ENCODE results near the gene CCNF.
"Not testable (repeated sequence)": the region's sequence is repeated elsewhere in the genome, so short reads cannot be mapped to it uniquely, and the experiment has no call there.

Gene CCNF, protein sequence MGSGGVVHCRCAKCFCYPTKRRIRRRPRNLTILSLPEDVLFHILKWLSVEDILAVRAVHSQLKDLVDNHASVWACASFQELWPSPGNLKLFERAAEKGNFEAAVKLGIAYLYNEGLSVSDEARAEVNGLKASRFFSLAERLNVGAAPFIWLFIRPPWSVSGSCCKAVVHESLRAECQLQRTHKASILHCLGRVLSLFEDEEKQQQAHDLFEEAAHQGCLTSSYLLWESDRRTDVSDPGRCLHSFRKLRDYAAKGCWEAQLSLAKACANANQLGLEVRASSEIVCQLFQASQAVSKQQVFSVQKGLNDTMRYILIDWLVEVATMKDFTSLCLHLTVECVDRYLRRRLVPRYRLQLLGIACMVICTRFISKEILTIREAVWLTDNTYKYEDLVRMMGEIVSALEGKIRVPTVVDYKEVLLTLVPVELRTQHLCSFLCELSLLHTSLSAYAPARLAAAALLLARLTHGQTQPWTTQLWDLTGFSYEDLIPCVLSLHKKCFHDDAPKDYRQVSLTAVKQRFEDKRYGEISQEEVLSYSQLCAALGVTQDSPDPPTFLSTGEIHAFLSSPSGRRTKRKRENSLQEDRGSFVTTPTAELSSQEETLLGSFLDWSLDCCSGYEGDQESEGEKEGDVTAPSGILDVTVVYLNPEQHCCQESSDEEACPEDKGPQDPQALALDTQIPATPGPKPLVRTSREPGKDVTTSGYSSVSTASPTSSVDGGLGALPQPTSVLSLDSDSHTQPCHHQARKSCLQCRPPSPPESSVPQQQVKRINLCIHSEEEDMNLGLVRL

DNA sequence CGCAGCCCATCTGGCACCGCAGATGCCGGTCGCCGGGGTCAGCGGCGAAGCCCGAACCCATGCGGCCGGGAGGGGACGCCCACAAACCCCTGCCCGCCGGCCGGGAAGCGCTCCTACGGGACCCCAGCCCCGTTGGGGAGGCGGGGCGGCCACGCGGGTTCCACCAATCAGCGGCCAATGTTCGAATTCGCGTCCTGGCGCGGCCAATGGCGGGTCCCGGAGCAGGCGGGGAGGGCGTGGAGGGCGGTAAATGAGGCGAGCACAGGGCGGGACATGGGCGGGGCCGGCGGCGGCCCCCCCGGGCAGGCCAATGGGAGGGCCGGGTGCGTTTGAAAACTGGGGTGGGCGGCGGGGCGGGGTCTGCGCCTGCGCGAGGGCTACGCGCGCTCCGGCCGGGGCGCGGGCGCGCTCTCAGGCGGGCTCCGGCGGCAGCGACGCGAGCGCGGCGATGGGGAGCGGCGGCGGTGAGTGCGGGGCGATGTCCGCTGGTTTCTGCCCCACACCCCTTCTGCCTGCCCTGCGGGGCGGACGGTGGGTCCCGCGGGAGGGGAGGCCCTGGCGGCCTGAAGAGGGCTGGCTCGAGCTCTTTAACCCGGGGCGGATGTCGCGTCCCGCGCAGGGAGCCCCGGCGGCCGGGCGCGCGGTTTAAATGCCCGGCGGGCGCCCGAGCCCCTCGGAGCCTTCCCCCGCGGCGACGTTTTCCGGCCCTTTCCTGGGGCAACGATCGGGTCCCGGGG lies at the start of gene CCNF:
Gene CCNF (plus strand): TSS at position 414 of the 737 bp plus-strand sequence. CDS start 35 bp downstream, at position 449.
- peak; percentile 96 for DNase-seq (ENCODE audit: low read depth)

DNA sequence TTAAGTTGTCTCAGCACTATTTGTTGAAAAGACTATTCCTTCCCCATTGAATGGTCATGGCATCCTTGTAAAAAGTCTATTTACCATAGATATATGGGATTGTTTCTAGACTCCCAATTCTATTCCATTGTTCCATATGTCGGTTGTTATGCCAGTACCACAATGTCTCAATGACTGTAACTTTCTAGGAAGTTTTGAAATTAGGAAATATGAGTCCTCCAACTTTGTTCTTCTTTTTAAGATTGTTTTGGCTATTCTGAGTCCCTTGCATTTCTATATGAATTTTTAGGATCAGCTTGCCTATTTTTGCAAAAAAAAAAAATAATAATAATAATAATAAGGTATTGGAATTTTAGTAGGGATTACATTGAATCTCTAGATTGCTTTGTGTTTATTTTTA lies 45.7 kb upstream of the CCNF start:
- DNase-seq (ENCODE audit: low read depth), result no peak

DNA sequence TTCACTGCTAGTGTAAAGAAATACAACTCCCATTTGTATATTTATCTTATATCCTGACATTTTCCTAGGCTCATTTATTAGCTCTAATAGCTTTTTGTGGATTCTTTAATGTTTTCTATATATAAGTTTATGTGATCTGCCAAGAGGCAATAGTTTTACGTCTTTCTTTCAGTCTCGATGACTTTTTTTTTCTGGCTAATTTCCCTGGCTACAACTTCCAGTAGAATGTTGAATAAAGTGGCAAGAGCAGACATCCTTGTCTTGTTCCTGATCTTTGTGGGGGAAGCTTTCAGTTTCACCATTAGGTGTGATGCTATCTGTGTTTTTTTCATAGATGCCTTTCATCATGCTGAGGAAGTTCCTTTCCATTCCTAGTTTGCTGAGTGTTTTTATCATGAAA lies 44.8 kb upstream of the CCNF start:
- no peak for DNase-seq (ENCODE audit: low read depth)

DNA sequence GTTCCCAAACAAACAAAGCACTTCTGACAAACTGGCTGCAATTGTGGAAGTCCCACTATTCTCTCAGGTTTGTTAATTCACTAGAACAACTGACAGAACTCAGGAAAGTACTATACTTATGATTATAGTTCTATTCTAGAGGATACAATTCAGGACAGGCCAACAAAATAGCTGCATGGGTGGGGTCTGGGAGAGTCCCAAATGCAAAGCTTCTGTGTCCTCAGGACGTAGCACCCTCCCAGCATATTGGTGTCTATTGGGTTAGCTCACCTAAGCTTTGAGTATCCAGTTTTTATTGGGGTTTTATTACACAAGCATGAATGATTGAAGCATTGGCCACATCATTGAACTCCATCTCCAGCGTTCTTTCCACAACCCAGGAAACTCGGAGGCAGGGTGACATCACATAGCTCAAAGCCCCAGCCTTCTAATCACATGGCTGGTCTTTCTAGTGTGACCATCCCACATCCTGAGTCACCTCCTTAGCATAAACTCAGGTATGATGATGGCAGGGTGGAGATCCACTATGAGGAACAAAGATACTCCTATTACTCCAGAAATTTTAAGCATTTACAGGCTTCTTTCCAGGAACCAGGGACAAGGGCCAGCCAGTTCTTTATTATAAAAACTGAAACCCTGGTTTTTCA lies 43.9 kb upstream of the CCNF start:
- no peak for DNase-seq (ENCODE audit: low read depth)

DNA sequence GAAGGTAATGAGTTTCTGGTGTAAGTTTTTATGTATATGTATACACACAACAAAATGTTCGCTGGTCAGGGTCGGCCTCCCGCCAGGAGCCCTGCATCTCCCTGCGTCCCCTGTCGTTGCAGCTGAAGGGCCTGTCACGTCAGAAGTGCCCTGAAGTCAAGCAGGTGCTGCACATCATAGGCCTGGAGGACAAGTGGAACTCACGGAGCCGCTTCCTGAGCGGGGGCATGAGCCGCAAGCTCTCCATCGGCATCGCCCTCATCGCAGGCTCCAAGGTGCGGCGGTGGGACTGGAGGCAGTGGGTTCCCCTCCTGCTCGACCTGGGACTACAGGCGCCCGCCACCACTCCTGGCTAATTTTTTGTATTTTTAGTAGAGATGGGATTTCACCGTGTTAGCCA lies 43.3 kb upstream of the CCNF start:
- not testable (repeated sequence) for DNase-seq (ENCODE audit: low read depth)

DNA sequence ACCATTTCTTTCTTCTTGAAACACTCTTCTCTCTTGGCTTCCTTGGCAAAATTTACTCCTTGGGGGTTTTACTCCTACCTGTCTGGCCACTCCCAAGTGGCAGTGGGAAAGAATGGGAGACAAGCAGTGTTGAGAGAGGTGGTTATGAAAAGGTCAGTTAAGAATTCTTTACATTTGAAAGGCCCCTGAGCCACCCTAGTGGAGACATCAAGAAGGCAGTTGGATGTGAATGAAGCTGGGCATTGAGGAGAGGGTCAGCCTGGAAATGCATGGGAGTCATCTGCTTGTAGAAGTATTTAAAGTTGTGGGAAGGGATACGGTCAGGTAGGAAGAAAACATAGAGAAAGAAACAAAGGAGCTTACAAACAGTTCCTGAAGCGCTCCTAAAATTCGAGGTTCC lies 42.3 kb upstream of the CCNF start:
- no peak for DNase-seq (ENCODE audit: low read depth)

DNA sequence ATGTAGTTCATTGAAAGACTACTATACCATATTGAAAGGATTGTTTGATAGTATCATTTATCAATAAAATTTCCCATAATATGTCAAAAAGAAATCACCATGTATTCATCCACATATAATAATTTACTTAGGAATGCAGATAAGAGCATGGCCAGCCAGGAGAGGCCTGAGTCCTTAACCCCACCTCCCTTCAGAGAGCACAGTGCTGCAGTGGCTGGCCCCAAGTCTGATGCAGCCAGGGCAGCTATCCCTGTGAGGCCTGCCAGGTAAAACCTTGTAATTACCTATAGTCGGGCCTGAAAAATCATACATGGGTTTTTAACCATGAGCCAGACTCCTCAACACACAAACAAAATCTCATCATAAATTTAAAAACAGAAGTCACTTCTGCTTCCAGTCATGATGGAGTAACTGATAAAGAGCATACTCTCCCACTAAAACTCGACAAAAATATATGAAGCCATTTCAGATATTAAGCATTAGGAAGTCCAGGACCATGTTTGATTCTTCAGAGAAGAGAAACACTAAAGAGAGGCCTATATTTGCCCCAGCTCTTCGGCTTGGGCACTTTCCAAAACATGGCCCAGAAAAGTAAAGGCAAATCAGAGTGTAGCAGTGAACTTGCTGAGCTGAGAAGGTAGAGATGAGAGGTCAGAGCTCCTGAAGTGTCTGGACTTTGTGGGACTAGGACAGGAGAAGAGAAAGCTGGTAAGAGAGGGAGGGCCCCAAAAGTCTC lies 40.9 kb upstream of the CCNF start:
- no peak for DNase-seq (ENCODE audit: low read depth)

DNA sequence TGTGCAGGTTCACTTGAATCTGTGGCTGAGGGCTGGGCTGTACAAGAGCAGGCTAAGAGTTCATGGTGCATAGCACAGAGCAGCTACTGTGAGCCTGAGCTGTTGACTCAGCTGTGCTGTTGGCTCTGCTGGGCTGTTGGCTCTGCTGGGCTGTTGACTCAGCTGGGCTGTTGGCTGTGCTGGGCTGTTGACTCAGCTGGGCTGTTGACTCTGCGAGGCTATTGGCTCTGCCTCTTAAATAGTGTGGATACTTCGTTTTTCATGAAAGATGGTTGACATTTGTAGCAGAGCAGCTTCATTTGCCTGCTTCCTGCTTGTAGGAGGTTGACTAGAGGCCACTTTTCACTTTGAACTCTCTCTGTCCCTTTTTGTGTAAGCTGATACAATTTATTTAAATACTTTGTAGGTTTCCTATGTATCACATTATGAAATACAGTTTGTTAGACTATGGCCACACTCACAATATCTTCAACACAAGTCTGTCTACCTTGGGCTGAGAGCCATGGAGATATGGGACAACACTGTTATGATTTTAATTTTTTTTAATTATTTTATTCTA lies 40.3 kb upstream of the CCNF start:
- no peak for DNase-seq (ENCODE audit: low read depth)

DNA sequence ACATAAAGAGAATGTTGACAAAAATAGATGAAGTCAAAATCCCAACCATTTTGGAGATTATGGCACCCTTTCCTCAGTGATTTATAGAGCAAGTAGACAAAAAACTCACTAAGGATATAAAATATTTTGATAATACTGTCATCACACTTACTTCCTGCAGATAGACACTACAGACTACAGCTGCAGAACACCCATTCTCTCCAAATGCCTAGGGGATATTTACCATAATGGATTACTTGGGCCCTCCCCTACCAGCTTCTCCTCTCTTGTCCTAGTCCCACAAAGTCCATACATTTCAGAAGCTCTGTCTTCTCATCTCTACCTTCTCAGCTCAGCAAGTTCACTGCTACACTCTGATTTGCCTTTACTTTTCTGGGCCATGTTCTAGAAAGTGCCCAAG lies 37.2 kb upstream of the CCNF start:
- no peak for DNase-seq (ENCODE audit: low read depth)

DNA sequence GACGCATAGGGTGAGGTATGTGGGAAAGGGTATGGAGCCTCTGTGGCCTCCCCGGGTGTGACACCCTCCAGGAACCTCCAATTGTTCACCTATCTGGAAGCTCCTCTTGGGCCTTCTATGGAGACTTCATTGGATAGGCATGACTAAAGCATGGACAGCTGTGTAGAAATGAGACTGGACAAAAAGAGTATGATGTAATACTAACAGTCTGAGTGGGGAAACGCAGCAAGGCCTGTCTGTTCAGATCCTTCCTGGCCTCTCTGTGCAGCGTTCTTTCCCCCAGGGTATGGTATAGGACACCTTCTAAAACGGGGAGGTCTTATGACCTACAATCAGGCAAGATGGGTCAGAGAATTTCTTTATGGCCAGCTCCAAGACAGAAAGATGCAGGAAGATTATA lies 30.7 kb upstream of the CCNF start:
- no peak for DNase-seq (ENCODE audit: low read depth)

DNA sequence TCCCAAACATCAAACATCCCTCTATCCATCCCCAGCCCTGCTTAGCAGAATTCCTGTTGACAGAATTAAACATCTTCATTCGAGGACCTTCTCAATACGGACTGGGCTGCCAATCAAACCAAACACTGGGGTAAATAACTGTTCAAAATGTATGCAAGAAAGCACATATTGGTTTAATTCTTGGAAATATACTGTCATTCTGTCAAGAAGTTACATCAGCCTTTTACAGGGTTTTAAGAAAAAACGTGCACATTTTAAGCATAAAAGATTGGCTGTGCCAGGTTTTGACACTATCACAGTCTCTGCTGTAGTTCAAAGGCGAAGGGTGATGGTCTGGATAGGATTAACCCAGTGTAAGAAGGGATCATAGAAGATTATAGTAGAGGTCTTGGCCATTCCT lies 25.1 kb upstream of the CCNF start:
- DNase-seq (ENCODE audit: low read depth), result no peak

DNA sequence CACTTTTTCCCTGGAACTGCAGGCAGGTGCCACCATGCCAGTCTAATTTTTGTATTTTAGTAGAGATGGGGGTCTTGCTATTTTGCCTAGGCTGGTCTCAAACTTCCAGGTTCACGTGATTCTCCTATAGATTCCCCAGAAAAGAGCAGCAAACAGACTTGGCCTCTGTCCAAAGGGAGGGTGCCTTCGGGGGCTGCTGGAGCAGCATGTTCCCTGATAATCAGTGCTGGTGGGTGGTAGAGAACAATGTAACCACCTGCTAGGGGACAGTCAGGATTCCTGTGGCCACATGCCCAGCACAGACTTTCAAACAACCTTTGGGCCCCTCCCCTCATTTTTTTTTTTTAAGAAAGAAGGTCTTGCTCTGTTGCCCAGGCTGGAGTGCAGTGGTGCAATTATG lies 14.2 kb upstream of the CCNF start:
- DNase-seq (ENCODE audit: low read depth), result no peak

DNA sequence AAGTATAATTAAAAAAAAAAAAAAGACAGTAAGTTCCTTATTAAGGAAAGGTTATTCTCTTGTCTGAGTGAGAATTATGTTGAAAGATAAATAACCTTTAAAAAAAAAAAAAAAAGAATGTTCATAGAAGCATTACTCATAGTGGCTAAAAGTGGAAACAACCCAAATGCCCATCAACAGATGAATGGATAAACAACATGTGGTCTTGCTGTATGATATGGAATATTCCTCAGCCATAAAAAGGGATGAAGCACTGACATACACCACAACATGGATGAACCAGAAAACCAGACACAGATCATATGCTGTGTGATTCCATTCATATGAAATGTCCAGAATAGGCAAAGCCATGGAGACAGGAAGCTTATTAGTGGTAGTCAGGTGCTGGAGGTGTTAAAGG lies 9.2 kb upstream of the CCNF start:
- DNase-seq (ENCODE audit: low read depth), result no peak

DNA sequence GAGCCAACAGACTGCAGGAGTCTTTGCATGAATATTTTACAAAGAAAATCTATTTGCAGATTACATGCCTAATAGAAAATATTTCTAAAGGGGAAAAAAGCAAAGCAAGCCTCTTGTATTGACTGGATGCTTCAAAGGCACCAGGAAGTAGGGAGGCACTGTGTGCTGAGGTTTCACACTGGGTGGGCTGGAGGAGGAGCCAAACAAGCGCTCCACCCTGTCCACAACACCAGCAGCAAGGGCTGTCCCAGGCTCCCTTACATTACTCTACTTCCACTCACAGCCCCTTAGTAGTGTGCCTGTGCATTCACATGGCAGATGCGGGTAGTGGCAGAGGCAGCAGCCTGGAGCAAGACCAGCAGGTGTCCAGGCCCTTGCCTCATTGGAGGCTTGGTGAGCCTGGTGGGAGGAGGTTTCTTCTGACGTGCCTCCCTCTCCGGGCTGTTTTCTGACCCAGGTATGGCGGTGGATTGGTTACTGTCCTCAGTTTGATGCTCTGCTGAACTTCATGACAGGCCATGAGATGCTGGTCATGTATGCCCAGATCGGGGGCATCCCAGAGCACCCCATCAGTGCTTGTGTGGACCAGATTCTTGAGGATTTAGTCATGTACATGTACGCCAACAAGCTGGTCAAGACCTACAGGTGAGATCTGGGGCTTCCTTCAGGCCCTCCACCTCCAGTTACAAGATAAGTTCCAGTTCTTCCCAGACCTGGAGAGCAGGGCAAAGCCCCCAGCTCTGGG lies 7.0 kb upstream of the CCNF start:
- DNase-seq (ENCODE audit: low read depth), result no peak

DNA sequence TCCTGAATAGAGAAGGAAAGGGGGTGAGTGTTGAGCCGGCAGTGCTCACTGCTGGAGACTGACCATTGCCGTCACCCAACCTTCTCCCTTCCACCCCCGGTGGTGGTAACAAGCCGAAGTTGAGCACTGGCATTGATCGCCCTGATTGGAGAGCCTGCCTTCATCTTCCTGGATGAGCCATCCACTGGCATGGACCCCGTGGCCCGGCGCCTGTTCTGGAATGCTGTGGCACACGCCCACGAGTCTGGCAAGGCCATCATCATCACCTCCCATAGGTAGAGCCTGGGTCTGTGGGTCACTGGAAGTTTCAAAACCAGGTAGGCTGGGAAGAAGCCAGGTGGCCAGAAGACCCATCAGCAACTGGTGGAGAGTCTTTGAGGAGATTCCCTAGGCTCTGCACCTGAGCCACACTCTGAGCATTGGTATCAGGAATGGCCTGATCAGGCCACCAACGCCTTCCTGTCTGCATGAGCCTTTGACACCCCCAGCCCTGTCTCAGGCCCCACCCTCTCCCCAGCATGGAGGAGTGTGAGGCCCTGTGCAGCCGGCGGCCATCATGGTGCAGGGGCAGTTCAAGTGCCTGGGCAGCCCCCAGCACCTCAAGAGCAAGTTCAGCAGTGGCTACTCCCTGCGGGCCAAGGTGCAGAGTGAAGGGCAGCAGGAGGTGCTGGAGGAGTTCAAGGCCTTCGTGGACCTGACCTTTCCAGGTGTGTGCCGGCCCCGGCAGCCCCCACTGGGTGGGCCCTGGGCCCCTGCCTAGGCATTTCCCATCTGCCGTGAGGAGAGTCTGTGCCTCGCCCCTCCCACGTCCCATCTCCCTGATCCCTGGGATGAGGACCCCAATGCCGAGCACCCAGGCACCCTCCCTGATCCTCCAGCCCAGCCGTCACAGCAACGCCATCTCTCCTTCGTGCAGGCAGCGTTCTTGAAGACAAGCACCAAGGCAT lies 4.9 kb upstream of the CCNF start:
- no peak for DNase-seq (ENCODE audit: low read depth)

DNA sequence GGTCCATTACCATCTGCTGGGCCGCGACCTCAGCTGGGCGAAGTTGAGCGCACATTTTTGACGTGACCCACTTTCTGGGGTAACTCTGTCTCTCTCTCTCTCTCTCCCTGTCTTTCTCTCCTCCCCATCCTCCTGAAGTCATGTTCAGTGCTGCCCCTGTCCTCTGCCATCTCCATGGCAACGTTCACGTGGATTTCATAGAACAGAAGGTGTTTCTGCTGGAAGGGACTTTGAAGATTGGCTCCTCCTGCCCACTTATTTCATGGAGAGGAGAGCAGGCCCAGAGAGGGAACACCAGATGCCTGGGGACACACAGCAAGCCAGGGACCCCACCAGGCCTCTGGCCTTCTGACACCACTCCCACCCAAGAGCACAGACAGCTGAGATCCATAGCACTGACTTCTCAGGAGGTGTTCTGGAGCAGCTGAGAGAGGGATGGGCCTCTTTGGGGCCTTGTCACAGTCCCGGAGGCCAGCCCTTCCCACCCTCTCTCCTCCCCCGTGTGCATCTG lies 4.2 kb upstream of the CCNF start:
- DNase-seq (ENCODE audit: low read depth), result no peak

DNA sequence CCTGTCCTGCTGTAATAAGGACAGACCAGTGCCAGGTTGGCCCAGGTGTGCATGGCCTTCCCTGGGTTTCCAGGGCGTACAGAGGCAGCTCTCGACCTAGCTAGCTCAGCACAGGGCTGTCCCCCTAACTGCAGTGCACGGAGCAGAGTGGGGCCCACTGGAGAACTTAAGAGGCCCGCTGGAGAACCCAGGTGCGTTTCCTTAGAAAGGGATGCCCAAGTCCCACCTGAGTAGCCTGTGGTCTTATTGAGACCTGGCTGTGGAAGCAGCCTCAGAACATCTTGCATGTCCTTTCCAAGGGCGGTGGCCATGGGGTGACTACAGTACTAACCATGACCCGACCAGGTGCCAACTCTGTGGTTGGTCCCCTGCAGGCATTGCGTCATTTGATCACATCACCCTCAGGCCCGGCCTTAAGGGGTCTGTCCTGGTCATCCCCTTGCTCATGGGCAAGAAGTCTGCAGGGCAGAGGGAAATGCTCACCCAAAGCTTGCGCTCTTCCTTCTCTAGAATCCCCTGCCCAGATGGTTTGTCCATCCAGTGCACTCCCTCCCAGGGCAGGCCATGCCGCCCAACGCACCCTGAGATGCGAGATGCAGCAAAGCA lies 3.3 kb upstream of the CCNF start:
- no peak for DNase-seq (ENCODE audit: low read depth)

DNA sequence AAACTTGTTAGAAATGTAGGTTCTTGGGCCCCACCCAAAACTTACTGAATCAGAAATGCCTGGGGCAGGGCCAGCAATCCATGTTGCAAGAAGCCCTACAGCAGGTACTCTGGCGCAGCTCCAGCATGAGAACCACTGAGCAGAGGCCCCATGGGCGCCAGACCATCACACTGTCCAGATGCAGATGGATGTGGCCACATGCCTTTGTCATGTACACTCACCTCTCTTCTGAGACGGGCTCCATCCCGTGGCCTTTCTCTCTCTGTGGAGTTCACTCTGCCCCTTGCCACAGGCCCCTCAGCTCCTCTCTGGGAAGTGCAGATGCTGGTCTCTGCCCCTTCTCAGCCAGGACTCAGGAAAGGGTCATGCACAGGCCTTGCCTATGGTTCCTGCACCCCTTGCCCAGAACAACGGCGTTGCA lies 2.3 kb upstream of the CCNF start:
- DNase-seq (ENCODE audit: low read depth), result no peak

DNA sequence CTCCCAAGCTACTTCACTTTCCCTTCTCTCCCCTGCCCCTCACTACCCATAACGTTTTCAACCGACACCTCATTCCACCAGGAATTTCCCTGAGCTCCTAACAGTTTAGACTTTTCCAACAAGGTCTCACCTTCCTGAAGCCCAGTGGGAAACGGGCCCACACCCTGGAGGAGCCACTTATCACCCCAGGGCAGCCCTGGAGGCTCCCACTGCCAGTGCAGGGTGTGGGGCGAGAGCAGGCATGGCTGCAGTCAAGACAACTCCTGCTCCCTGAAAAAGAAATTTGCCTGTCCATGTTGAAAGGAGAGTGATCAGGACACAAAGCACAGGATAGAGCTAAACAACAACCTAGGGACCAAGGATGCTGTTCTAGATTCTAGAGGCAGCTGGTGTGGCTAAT lies 1.7 kb upstream of the CCNF start:
- no peak for DNase-seq (ENCODE audit: low read depth)

All from stimulated activated CD8-positive, alpha-beta memory T cell treated with anti-CD3 and anti-CD28 coated beads, Interleukin-15, amount 100 ng/mL, for 1 hour (primary cell).